ENCODE measurements around the gene HDDC2.

- TF ChIP-seq CTCF (IDR thresholded peaks at IDR 0.05) (no peak), POLR2A (IDR thresholded peaks at IDR 0.05) (no peak)
Observed at GRCh38 chr6:125304970-125305660, 3.3 kb upstream of the HDDC2 start.

All from body of pancreas (tissue), 4 donors.